Nephron (organoid): Measurements from ENCODE around the gene PEX19.
A peak's percentile ranks its signal among the peaks of the same experiment; 100 is the strongest.

Experiments
- H3K27ac Mint-ChIP-seq, 3 experiments: 2 replicates each; pipeline ENCODE4 v1.8.0; 2020; ENCODE audit warnings: mixed read lengths in 3 of 3, mild to moderate bottlenecking in 2 of 3, moderate library complexity in 1 of 3
- H3K27me3 Mint-ChIP-seq: 2 replicates; pipeline ENCODE4 v1.8.0; 2021; ENCODE audit warnings: low read depth, mild to moderate bottlenecking, moderate library complexity, mixed read lengths
- H3K36me3 Mint-ChIP-seq: 2 replicates; pipeline ENCODE4 v1.8.0; 2020; ENCODE audit warnings: low read depth, mixed read lengths
- H3K4me1 Mint-ChIP-seq: 2 replicates; pipeline ENCODE4 v1.8.0; 2020; ENCODE audit warnings: mixed read lengths
- H3K4me3 Mint-ChIP-seq, 3 experiments: 2 replicates each; pipeline ENCODE4 v1.8.0; 2020; ENCODE audit warnings: mild to moderate bottlenecking in 3 of 3, mixed read lengths in 3 of 3, moderate library complexity in 2 of 3
- H3K9me3 Mint-ChIP-seq: 2 replicates; pipeline ENCODE4 v1.8.0; 2020; ENCODE audit warnings: mixed read lengths
- CTCF ChIP-seq, 3 experiments: fragments of 200-600 bp; sonication (generic); IDR thresholded peaks; one replicate each; pipeline ENCODE4 v1.5.0; 2021; ENCODE audit warnings: antibody characterized with exemption in 3 of 3; ENCODE audit not compliant: unreplicated experiment in 3 of 3

The PEX19 gene

GRCh38 chr1:160264795-160265307, 20.1 kb downstream of the PEX19 start:
- Mint-ChIP-seq H3K4me3 (no peak overlapping the region), H3K4me1 (peaks cover 11% of the 10 kb centered on the region), H3K27ac (no peak overlapping the region)

GRCh38 chr1:160261893-160262794, 22.8 kb downstream of the PEX19 start, which contains the start of gene DCAF8:
DCAF8 (minus strand) TSS chr1:160262549; CDS start chr1:160244008, 18,541 bp downstream.
- Mint-ChIP-seq H3K27me3 (no peaks in the 10 kb centered on the region), H3K36me3 (peaks cover 5% of the 10 kb centered on the region), H3K4me3 (peak within 1 kb of the TSS; percentile 98 to 99 (median 99)), H3K4me1 (peaks cover 33% of the 10 kb centered on the region), H3K9me3 (no peaks in the 10 kb centered on the region), H3K27ac (peak within 1 kb of the TSS; percentile 86 to 100 (median 97))
- no peak for TF ChIP-seq CTCF (IDR thresholded peaks at IDR 0.05; ENCODE audit: unreplicated experiment in 3 of 3)

More at GRCh38 chr1:160264795-160265307, 20.1 kb downstream of the PEX19 start:
- H3K27me3 Mint-ChIP-seq: peaks cover 7% of the 10 kb centered on the region
- no peaks in the 10 kb centered on the region for H3K9me3 Mint-ChIP-seq
- H3K36me3 Mint-ChIP-seq: no peaks in the 10 kb centered on the region
- no peak for TF ChIP-seq CTCF (IDR thresholded peaks at IDR 0.05; ENCODE audit: unreplicated experiment in 3 of 3)

GRCh38 chr1:160261556-160261892, 23.4 kb downstream of the PEX19 start:
- H3K27ac Mint-ChIP-seq: peak overlapping the region; percentile 86 to 100 (median 97)
- peak overlapping the region; percentile 98 to 99 (median 99) for H3K4me3 Mint-ChIP-seq
- no peaks in the 10 kb centered on the region for H3K9me3 Mint-ChIP-seq
- TF ChIP-seq CTCF (IDR thresholded peaks at IDR 0.05; ENCODE audit: unreplicated experiment in 3 of 3): no peak
- peaks cover 39% of the 10 kb centered on the region for H3K4me1 Mint-ChIP-seq
- no peaks in the 10 kb centered on the region for H3K27me3 Mint-ChIP-seq
- H3K36me3 Mint-ChIP-seq: peaks cover 5% of the 10 kb centered on the region

- TF ChIP-seq CTCF (IDR thresholded peaks at IDR 0.05; ENCODE audit: unreplicated experiment in 3 of 3): no peak
- H3K27me3 Mint-ChIP-seq: no peaks in the 10 kb centered on the region
- H3K4me1 Mint-ChIP-seq: peaks cover 45% of the 10 kb centered on the region
- H3K4me3 Mint-ChIP-seq: peak overlapping the region; percentile 98 to 99 (median 99)
- H3K27ac Mint-ChIP-seq: peak overlapping the region; percentile 86 to 100 (median 97)
- H3K9me3 Mint-ChIP-seq: no peaks in the 10 kb centered on the region
- H3K36me3 Mint-ChIP-seq: peaks cover 5% of the 10 kb centered on the region
Measured at GRCh38 chr1:160260406-160261382, 24.2 kb downstream of the PEX19 start.

- no peaks in the 10 kb centered on the region for H3K27me3 Mint-ChIP-seq
- H3K4me3 Mint-ChIP-seq: peak overlapping the region; percentile 32 to 38 (median 37)
- H3K9me3 Mint-ChIP-seq: no peaks in the 10 kb centered on the region
- TF ChIP-seq CTCF (IDR thresholded peaks at IDR 0.05; ENCODE audit: unreplicated experiment in 3 of 3): no peak
- peaks cover 9% of the 10 kb centered on the region for H3K36me3 Mint-ChIP-seq
- peak overlapping the region; percentile 76 to 100 (median 92) for H3K27ac Mint-ChIP-seq
- peaks cover 45% of the 10 kb centered on the region for H3K4me1 Mint-ChIP-seq
Measured at GRCh38 chr1:160258177-160258798, 26.6 kb downstream of the PEX19 start.
